HG02884 (cell line): ENCODE measurements around the gene EPO.
"Not testable (repeated sequence)": the region's sequence is repeated elsewhere in the genome, so short reads cannot be mapped to it uniquely, and the experiment has no call there.

Experiments
- ATAC-seq: cut with Tn5 transposase; IDR thresholded peaks from one replicate; pipeline ENCODE4 v1.9.1; 2021; ENCODE audit warnings: mild to moderate bottlenecking, moderate library complexity; ENCODE audit not compliant: unreplicated experiment

The EPO gene

GRCh38 chr7:100701089-100701488 is 19.2 kb upstream of the EPO start:
- ATAC-seq, result not testable (repeated sequence)

GRCh38 chr7:100705320-100705752 is 14.9 kb upstream of the EPO start:
- peak; percentile 56 for ATAC-seq

GRCh38 chr7:100705753-100706671 is 14.3 kb upstream of the EPO start, which contains the start of gene POP7:
TSS of gene POP7 (plus strand) at chr7:100706121. CDS start at chr7:100706831, 710 bp downstream.
- peak; percentile 88 for ATAC-seq

GRCh38 chr7:100706672-100707311 is 13.5 kb upstream of the EPO start:
- ATAC-seq, result no peak

GRCh38 chr7:100708395-100708794 is 11.9 kb upstream of the EPO start:
- ATAC-seq, result no peak

GRCh38 chr7:100710452-100710851 is 9.8 kb upstream of the EPO start:
- no peak for ATAC-seq

- ATAC-seq, result no peak
Measured at GRCh38 chr7:100711369-100711768, 8.9 kb upstream of the EPO start.

GRCh38 chr7:100714725-100715124 is 5.5 kb upstream of the EPO start:
- ATAC-seq, result no peak

- ATAC-seq, result not testable (repeated sequence)
Measured at GRCh38 chr7:100717073-100717472, 3.2 kb upstream of the EPO start.

GRCh38 chr7:100719523-100720278 is 567 bp upstream of the EPO start:
- no peak for ATAC-seq

GRCh38 chr7:100720671-100721504 is 620 bp downstream of the EPO start:
- ATAC-seq, result no peak

- no peak for ATAC-seq
Measured at GRCh38 chr7:100721505-100721812, 1.2 kb downstream of the EPO start.

GRCh38 chr7:100722480-100723212 is 2.4 kb downstream of the EPO start:
- ATAC-seq, result no peak

- ATAC-seq, result no peak
Measured at GRCh38 chr7:100723732-100724275, 3.5 kb downstream of the EPO start.

- ATAC-seq, result not testable (repeated sequence)
Measured at GRCh38 chr7:100724364-100724763, 4.1 kb downstream of the EPO start.

GRCh38 chr7:100726996-100727761 is 6.9 kb downstream of the EPO start:
- no peak for ATAC-seq

- ATAC-seq, result no peak
Measured at GRCh38 chr7:100728196-100728595, 7.9 kb downstream of the EPO start.

GRCh38 chr7:100730136-100730800 is 10.0 kb downstream of the EPO start:
- ATAC-seq, result no peak
